Measurements from ENCODE around the gene ZNF488.

GRCh38 chr10:47418966-47419365 is 34.9 kb upstream of the ZNF488 start:
- TF ChIP-seq, protein P1, sequence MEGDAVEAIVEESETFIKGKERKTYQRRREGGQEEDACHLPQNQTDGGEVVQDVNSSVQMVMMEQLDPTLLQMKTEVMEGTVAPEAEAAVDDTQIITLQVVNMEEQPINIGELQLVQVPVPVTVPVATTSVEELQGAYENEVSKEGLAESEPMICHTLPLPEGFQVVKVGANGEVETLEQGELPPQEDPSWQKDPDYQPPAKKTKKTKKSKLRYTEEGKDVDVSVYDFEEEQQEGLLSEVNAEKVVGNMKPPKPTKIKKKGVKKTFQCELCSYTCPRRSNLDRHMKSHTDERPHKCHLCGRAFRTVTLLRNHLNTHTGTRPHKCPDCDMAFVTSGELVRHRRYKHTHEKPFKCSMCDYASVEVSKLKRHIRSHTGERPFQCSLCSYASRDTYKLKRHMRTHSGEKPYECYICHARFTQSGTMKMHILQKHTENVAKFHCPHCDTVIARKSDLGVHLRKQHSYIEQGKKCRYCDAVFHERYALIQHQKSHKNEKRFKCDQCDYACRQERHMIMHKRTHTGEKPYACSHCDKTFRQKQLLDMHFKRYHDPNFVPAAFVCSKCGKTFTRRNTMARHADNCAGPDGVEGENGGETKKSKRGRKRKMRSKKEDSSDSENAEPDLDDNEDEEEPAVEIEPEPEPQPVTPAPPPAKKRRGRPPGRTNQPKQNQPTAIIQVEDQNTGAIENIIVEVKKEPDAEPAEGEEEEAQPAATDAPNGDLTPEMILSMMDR (IDR thresholded peaks at IDR 0.05) = no peak
- TF ChIP-seq EP300 (IDR thresholded peaks at IDR 0.05) (no peak), POLR2A (IDR thresholded peaks at IDR 0.05) (no peak)
